HG03103 (cell line): ENCODE data around the gene THSD4.
"Not testable (repeated sequence)": the region's sequence is repeated elsewhere in the genome, so short reads cannot be mapped to it uniquely, and the experiment has no call there.

Source experiments
- ATAC-seq: cut with Tn5 transposase; IDR thresholded peaks from one replicate; pipeline ENCODE4 v1.9.1; 2021; ENCODE audit warnings: low read depth; ENCODE audit not compliant: unreplicated experiment

THSD4 gene

GRCh38 chr15:71143373-71144310 lies 28.4 kb downstream of the THSD4 start:
- no peak for ATAC-seq

GRCh38 chr15:71145648-71146047 lies 30.4 kb downstream of the THSD4 start:
- no peak for ATAC-seq

GRCh38 chr15:71146580-71146982 lies 31.3 kb downstream of the THSD4 start:
- no peak for ATAC-seq

- ATAC-seq: no peak
Measured at GRCh38 chr15:71148048-71148447, 32.8 kb downstream of the THSD4 start.

GRCh38 chr15:71149646-71150557 lies 34.6 kb downstream of the THSD4 start:
- no peak for ATAC-seq

GRCh38 chr15:71151081-71151480 lies 35.8 kb downstream of the THSD4 start:
- ATAC-seq: no peak

GRCh38 chr15:71152542-71152941 lies 37.3 kb downstream of the THSD4 start:
- no peak for ATAC-seq

- ATAC-seq: no peak
Measured at GRCh38 chr15:71153823-71154524, 38.7 kb downstream of the THSD4 start.

GRCh38 chr15:71154607-71155200 lies 39.4 kb downstream of the THSD4 start:
- no peak for ATAC-seq

GRCh38 chr15:71155534-71155933 lies 40.3 kb downstream of the THSD4 start:
- ATAC-seq: no peak

GRCh38 chr15:71160976-71161375 lies 45.7 kb downstream of the THSD4 start:
- ATAC-seq: no peak

- no peak for ATAC-seq
Measured at GRCh38 chr15:71162309-71162708, 47.0 kb downstream of the THSD4 start.

- ATAC-seq: not testable (repeated sequence)
Measured at GRCh38 chr15:71164606-71165005, 49.3 kb downstream of the THSD4 start.

GRCh38 chr15:71167445-71168165 lies 52.3 kb downstream of the THSD4 start:
- no peak for ATAC-seq

- no peak for ATAC-seq
Measured at GRCh38 chr15:71168166-71168834, 53.0 kb downstream of the THSD4 start.

- no peak for ATAC-seq
Measured at GRCh38 chr15:71170163-71170562, 54.9 kb downstream of the THSD4 start.

- no peak for ATAC-seq
Measured at GRCh38 chr15:71171195-71171594, 55.9 kb downstream of the THSD4 start.

GRCh38 chr15:71174360-71174759 lies 59.1 kb downstream of the THSD4 start:
- not testable (repeated sequence) for ATAC-seq
